Activated effector memory CD4-positive, alpha-beta T cell treated with Interleukin-2 at 50 U/mL for 16 hours (primary cell): Measurements from ENCODE around the gene DMRTC2.

Experiments used
- DNase-seq: peaks from one replicate; pipeline ENCODE4 v3.0.0-alpha.2; 2020

The DMRTC2 gene

DNA sequence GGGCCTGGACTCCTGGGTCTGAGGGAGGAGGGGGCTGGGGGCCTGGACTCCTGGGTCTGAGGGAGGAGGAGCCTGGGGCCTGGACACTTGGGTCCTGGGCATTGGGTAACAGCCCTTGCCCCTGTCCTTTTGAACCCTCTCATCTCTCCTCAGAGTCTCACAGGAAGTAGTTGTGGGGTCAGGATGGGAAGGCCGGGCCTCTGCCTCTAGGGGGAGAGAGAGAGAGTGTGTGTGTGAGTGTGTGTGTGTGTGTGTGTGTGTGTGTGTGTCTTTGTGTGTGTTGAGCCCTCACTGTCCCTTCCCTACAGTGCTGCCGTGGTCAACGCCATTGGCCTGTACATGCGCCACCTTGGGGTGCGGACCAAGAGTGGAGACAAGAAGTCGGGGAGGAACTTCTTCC is 49.1 kb downstream of the DMRTC2 start:
- no peak for DNase-seq

DNA sequence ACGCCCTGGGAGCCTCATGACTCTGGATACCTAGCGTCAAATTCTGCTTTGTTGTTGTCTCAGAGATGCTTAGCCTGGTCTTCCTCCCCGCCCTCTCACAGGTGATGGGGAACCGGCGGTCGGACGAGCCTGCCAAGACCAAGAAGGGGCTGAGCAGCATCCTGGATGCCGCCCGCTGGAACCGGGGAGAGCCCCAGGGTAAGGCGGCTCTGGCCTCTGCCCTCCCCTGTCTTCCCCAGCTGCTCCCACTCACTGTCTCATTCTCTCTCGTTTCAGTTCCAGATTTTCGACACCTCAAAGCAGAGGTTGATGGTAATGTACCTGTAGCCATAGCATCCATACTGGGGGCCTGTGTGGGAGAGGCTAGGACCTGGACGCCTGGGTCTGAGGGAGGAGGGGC is 49.5 kb downstream of the DMRTC2 start:
- DNase-seq = no peak

DNA sequence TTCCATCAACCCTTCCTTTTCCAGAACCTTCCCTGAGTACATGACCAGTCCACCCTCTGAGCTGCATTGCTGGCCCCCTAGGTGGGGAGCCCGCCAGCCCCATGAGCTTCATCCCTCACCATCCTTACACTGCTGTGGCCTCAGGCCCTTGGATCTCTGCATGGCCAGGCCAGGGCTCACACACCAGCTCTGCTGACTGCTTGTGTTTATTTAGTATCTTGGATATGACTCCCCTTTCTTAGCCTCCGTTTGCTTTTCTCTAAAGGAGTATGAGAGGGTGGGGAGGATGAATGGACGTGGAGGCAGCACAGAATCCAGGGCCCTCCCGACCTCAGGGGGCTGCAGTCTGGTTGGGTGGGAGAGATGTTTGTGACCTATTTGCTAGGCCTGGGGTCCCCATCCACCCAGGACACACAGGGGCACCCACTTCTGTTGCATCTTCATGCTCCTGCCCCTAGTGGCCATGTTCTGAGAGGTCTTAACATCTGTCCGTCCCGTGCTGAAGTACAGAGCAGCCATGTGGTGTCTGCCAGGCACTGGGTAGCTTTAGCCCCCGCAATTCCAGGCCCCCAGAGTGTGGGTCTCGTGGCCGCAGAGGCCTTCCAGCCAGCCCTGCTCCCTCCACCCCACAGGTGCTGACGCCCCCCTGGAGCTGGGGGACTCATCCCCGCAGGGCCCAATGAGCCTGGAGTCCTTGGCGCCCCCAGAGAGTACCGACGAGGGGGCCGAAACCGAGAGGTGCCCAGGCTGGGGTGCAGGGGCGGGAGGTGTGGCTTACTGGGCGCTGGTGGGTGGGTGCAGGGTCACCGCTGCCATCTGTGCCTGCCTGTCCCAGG is 51.1 kb downstream of the DMRTC2 start:
- DNase-seq = no peak

DNA sequence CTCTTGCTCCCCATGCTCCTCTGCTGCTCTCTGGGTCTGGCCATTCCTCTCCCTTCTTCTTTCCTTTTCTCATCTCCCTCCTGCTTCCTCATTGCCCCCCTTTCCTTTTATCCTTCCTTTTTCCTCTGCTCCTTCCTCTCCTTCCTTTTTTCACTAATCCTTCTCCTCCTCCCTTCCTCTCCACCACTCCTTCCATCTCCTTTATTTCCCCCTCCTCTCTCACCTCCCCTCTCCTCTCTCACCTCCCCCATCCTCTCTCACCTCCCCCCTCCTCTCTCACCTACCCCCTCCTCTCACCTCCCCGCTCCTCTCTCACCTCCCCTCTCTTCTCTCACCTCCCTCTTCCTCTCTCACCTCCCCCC is 51.7 kb downstream of the DMRTC2 start:
- no peak for DNase-seq

DNA sequence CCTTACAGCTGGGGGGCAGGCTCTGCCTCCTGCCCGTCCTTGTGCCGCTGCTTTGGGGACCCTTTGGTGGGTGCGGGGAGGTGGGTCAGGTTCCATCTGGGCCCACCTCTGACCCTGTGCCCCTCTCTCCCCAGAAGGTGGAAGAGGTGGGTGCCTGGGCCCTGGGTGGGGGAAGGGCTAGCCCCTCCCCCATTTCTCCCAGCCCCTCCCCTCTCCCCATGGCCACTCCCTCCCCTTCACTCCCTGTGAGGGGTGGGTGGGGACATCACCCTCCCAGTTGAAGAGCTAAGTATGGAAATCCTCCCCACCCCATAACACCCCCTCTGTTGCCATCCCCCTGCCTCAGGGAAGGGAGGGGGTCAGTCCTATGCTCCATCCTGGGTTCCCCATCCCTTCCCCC is 52.3 kb downstream of the DMRTC2 start:
- no peak for DNase-seq

DNA sequence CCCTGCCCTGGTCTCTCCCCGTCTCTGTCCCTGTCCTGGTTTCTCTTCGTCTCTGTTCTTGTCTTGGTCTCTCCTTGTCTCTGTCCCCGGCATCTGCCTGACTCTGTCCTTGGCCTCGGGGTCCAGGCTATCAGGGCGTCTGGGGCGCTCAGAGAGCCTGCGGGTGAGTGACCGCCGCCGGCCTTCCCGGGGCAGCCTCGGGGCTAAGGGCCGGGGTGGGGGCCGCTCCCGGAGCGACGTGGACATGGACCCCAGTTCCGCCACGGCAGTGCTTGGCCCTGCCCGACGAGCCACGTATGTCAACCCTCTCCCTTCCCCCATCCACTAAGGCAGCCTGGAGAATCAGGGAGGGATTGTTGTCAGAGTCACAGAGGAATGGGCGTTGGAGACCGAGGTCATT is 53.0 kb downstream of the DMRTC2 start:
- DNase-seq = no peak

DNA sequence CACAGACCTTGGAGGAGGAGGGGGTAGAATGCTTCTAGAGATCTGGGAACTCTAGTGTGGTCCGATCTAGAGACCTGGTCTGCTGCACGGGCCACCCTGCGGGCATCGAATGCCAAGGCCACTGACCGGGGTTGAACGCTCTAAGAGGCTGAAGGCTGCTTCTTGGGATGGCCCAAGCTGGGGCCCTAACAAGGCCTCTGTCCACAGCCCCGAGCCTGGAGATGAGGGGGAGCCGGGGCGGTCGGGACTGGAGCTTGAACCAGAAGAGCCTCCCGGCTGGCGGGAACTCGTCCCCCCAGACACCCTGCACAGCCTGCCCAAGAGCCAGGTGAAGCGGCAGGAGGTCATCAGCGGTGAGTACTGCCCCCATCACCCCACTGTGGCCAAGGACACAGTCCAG is 53.4 kb downstream of the DMRTC2 start:
- DNase-seq = no peak
